Panc1 (cell line): ENCODE measurements around the gene CPA2.

Experiments used
- CTCF ChIP-seq: fragments of 450-650 bp; IDR thresholded peaks from 2 replicates; pipeline ENCODE4 v1.5.1; 2017; ENCODE audit warnings: mild to moderate bottlenecking
- POLR2AphosphoS5 ChIP-seq: IDR thresholded peaks from 2 replicates; pipeline ENCODE4 v1.6.1; 2012; ENCODE audit warnings: mild to moderate bottlenecking, low read depth, low read length, moderate library complexity
- REST ChIP-seq, 2 experiments: IDR thresholded peaks; 2 replicates each; pipeline ENCODE4 v1.6.1; 2011 to 2012; ENCODE audit warnings: low read depth in 2 of 2, control low read depth in 1 of 2, low read length in 1 of 2, mild to moderate bottlenecking in 1 of 2, moderate library complexity in 1 of 2; ENCODE audit not compliant: insufficient read depth in 1 of 2

- TF ChIP-seq CTCF (peak; percentile 93), POLR2AphosphoS5 (no peak), REST (IDR thresholded peaks at IDR 0.05; ENCODE audit: insufficient read depth in 1 of 2, low read depth in 2 of 2, low read length in 1 of 2) (no peak)
Measured at GRCh38 chr7:130242198-130243014, 24.3 kb upstream of the CPA2 start.
